Measurements from ENCODE around the gene HTR4. TPM values are rescaled to one million over a fixed set of nuclear protein-coding genes. Genes with fewer than 3 reads are reported as not detected.

The HTR4 gene
- total RNA-seq, 1 experiment from 2014 or later: not detected

- H3K4me3 Mint-ChIP-seq: no peak overlapping the region
- H3K23ac ChIP-seq (ENCODE audit: insufficient read length, low read depth, low read length): no peak overlapping the region
These were observed 176.9 kb downstream of the HTR4 start for GRCh38 chr5:148477429-148477828.

More at GRCh38 chr5:148477429-148477828, 176.9 kb downstream of the HTR4 start:
- Histone ChIP-seq H2BK12ac (ENCODE audit: insufficient read length, low read depth, low read length) (no peak overlapping the region), H3K4me2 (ENCODE audit: insufficient read depth, insufficient read length, low read length) (no peak overlapping the region), H3K79me1 (ENCODE audit: insufficient read depth, low read depth, low read length, poor library complexity, severe bottlenecking) (no peaks in the 10 kb centered on the region), H2BK15ac (ENCODE audit: low read depth, low read length) (no peak overlapping the region), H3K4ac (ENCODE audit: low read depth, low read length) (no peak overlapping the region), H3K9ac (ENCODE audit: extremely low read depth, insufficient read length, low read length) (no peak overlapping the region), H2AK5ac (ENCODE audit: insufficient read length, low read length) (no peak overlapping the region), H4K20me1 (ENCODE audit: control insufficient read depth, insufficient read depth, insufficient read length) (no peaks in the 10 kb centered on the region), H3K23me2 (ENCODE audit: insufficient read length, low read depth, low read length, poor library complexity, severe bottlenecking) (no peaks in the 10 kb centered on the region), H3K9me3 (ENCODE audit: control insufficient read depth, low read depth, low read length) (no peaks in the 10 kb centered on the region), H3K79me2 (ENCODE audit: insufficient read depth, low read length) (no peaks in the 10 kb centered on the region), H4K5ac (ENCODE audit: insufficient read length, low read depth, low read length) (no peak overlapping the region), H4K8ac (replicated peaks; ENCODE audit: insufficient read length, low read depth, low read length) (no peak overlapping the region), H2BK120ac (ENCODE audit: low read depth, low read length, poor library complexity, severe bottlenecking) (no peak overlapping the region), H4K91ac (ENCODE audit: insufficient read length, low read depth, low read length) (no peak overlapping the region), H3K56ac (ENCODE audit: insufficient read length, low read depth, low read length) (no peak overlapping the region), H3K18ac (ENCODE audit: insufficient read length, low read depth, low read length) (no peak overlapping the region), H2AFZ (ENCODE audit: low read length) (no peak overlapping the region), H3K27ac (ENCODE audit: insufficient read length, low read depth, low read length) (no peak overlapping the region), H3T11ph (ENCODE audit: low read length) (no peak overlapping the region), H2BK20ac (ENCODE audit: low read depth, low read length, poor library complexity, severe bottlenecking) (no peak overlapping the region), H3K4me1 (ENCODE audit: insufficient read depth, low read length) (no peaks in the 10 kb centered on the region), H3K27me3 (ENCODE audit: insufficient read depth, low read length) (no peaks in the 10 kb centered on the region), H3K14ac (ENCODE audit: insufficient read depth, low read length) (no peak overlapping the region), H2BK5ac (ENCODE audit: insufficient read length, low read length) (no peak overlapping the region)
- no peak for TF ChIP-seq CTCF (conservative IDR thresholded peaks at IDR 0.05)
- DNase-seq: no peak
- H3K4me1 Mint-ChIP-seq: peaks cover 3 to 5% of the 10 kb centered on the region in 2 experiments; a peak in 3 of 4 replicates
- no CpG with 5 or more reads among the region's 3 CpGs for WGBS (ENCODE audit: extremely low coverage, insufficient read length, low lambda C conversion rate)
- H3K9me3 Mint-ChIP-seq: no peaks in the 10 kb centered on the region
- no peak overlapping the region for H3K27ac Mint-ChIP-seq
- peaks cover 15% of the 10 kb centered on the region for H3K27me3 Mint-ChIP-seq (ENCODE audit: low read depth)
- no peaks in the 10 kb centered on the region for H3K36me3 Mint-ChIP-seq (ENCODE audit: insufficient read depth in 1 of 3, low read depth in 3 of 3)
